Ovary (tissue), 3 donors: ENCODE data around the gene GPR152.

Source experiments
- CTCF ChIP-seq, 3 donors: fragments of 450-650 bp in 2 of 3; fragments of 200-600 bp in 1 of 3; IDR thresholded peaks; one replicate each; pipeline versions ENCODE4 v1.5.1 to v1.8.0; 2016 to 2022; ENCODE audit warnings: antibody characterized with exemption in 3 of 3, mild to moderate bottlenecking in 1 of 3
- EP300 ChIP-seq: sonication (generic); formaldehyde crosslinking; IDR thresholded peaks from one replicate; pipeline ENCODE4 v1.6.1; 2017; ENCODE audit warnings: antibody characterized with exemption
- POLR2A ChIP-seq: fragments of 450-650 bp; IDR thresholded peaks from one replicate; pipeline ENCODE4 v1.6.1; 2017; ENCODE audit warnings: antibody characterized with exemption, mild to moderate bottlenecking, moderate library complexity
- donor health status: DM: no; HTN: no; CAD: no.

GRCh38 chr11:67435031-67435726 lies 17.4 kb downstream of the GPR152 start:
- TF ChIP-seq CTCF (IDR thresholded peaks at IDR 0.05) (no peak), POLR2A (no peak), EP300 (no peak)
